ENCODE measurements around the gene LDAF1.

- TF ChIP-seq CTCF (conservative IDR thresholded peaks at IDR 0.05; ENCODE audit: low read depth, low read length), result no peak
- TF ChIP-seq EZH2 (IDR thresholded peaks at IDR 0.05; ENCODE audit: borderline replicate concordance, low read depth, low read length, poor library complexity, severe bottlenecking), result no peak
Observed at GRCh38 chr16:21117567-21117966, 40.9 kb upstream of the LDAF1 start.
